Thyroid gland (tissue), 4 donors: ENCODE measurements around the gene LSM11.

Source experiments
- CTCF ChIP-seq, 6 experiments: fragments of 200-600 bp in 3 of 6; fragments of 450-650 bp in 3 of 6; sonication (generic) in 3 of 6; IDR thresholded peaks; one replicate each; pipeline ENCODE4 v1.5.1; 2016 to 2019; ENCODE audit warnings: antibody characterized with exemption in 6 of 6, mild to moderate bottlenecking in 2 of 6, inconsistent platforms in 1 of 6, moderate library complexity in 1 of 6
- POLR2A ChIP-seq, 2 donors: fragments of 450-650 bp; IDR thresholded peaks; one replicate each; pipeline ENCODE4 v1.6.1; 2017; ENCODE audit warnings: antibody characterized with exemption in 2 of 2, mild to moderate bottlenecking in 2 of 2, moderate library complexity in 1 of 2

DNA sequence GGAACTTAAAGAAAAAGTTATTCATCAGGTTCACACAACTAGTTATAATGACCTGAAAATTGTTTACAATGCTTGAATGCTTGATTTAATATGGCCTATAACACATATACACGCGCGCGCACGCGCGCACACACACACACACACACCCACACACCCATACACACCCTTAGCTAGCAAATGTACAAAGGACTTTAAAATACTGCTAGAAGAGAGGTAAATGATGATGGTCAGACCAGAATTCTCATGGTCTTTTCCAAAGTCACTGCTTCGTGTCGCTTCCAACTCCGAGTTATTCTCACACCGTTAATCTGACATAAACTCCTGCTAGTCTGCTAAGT, 5.9 kb downstream of the LSM11 start:
- TF ChIP-seq POLR2A (IDR thresholded peaks at IDR 0.05) (no peak), CTCF (IDR thresholded peaks at IDR 0.05) (no peak)
